UCSD-AML1 (cell line): Measurements from ENCODE around the gene SLC25A51.
"Not testable (repeated sequence)": the region's sequence is repeated elsewhere in the genome, so short reads cannot be mapped to it uniquely, and the experiment has no call there.

Experiments
- DNase-seq: peaks from one replicate; lab custom pipeline; 2025; ENCODE audit not compliant: unreplicated experiment; lab: John Stamatoyannopoulos, UW

Gene SLC25A51

DNA sequence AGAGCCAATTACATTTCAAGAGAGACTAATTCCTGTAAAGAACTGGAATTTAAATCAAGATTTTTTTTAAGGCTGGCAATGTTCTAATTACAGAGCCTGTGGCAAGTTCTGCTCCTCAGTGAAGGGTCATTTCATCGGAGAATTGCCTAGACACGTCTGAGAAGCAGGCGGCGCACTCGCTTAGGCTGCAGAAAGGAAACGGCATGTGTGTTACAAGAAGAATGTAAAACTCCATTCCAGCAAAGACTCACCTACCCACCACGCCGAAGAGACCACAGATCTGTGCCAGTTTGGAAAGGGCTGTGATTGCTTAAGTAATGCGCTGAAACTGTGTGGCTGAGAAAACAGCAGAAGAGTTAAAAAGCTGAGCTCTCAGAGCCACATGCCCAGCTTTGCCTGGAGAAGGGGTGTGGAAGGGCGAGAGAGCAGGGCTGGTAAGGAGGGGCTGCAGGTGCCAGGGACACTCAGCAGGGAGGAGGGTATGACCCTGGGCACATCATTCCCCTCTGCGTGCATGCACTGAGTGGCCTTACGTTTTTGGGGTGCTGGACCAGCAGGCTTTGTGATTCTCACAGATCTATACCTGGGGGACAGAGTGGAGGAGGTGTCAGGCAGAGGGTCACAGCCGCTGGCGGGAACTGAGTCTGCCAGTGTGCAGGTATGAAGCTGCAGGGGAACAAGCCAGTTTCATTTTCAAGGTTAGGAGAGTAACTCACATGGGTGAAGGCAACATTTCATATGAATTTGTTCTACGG lies 17.8 kb upstream of the SLC25A51 start:
- no peak for DNase-seq

DNA sequence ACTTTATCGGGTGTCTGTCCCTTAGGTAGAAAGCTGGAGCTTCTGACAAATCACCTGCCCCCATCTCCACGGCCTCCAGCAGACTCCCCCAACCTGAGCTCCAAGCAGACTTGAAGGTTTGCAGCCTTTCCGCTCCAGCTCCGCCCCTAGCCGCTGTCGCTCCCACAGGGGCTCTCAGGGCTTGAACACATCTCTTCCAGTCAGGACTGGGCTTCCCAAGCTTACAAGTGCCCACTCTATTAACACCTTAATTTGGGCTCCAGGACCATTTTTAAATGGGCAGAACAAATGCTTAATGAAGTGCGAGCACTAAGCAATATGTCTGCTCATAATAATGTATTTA lies 17.2 kb upstream of the SLC25A51 start:
- DNase-seq: no peak

DNA sequence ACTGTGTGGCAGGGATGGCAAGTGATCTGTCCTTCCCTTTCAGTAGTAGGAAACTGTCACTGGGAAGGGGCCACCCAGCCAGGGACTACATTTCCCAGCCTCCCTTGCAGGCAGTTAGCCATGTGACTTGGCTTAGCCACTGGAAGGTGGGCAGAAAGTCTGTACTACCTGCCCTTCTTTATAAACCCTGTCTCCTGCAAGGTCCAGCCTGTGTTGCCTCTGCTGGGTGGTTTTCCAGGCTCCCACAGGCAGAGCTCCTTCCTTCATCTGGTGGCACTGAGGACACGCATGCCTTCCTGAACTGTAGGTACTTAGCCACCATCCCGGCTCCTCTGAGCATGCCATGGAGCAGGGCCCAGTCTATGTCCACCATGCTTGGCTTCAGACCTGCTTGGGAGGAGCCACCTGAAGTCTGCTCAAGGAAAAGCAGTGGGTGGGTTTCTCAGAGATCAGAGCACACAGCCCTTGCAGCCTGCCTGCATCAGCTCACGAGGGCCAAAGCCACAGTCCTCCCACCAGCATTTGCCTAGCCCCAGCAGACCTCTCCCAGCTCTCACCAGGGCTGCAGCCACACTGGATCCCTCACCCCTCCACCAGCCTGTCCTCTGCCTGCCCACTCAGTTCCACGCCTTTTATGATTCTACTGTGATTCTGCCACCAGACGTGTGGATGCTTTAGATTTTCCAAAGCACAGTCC lies 16.7 kb upstream of the SLC25A51 start:
- no peak for DNase-seq

DNA sequence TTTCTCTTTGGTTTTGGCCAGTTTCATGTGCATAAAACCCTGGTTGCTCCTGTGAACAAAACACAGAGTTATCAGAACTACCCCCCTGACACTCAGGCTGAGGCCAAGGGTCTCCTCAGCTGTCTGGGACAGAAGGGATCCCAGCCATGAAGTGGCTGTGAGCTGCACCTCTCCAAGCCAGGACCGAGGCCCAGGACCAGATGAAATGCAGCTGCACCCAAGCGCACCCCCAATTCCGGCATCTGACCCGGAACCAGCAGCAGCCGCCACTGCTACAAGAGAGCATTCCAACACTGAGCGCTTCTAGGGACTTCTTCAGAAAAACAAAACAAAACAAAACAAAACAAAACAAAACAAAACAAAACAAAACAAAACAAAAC lies 16.0 kb upstream of the SLC25A51 start:
- no peak for DNase-seq

DNA sequence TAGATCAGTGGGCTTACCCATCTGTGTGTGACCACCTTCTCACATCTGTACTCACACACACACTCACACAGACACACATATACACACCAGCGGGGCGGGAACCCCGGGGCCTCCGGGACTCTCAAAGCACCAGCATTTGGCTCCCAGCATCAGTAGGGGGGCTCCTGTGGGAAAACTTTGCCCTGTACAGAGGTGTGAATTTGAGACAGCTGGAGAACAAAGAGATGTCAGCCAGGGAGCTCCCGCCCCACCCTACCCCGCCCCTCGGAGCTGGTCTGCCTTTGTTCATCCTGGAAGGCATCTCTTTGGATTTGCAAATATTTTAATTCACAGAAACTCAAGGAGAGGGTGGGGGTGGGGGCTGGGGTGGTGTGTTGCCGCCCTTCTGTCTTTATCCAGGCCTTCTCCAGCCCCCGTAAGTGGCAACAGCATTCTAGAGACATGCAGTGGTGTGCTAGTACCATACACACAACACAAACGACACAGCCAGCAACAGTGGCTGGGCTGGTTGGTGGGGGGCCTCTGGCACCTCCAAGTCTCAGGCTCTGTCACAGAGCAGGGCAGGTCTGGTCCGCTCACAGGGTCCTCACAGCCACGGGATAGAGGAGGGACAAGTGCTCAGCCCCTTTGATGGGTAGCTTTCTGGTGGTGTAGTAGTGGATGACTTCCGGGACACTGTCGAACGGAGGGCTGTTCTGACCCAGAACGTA lies 15.5 kb upstream of the SLC25A51 start:
- no peak for DNase-seq

DNA sequence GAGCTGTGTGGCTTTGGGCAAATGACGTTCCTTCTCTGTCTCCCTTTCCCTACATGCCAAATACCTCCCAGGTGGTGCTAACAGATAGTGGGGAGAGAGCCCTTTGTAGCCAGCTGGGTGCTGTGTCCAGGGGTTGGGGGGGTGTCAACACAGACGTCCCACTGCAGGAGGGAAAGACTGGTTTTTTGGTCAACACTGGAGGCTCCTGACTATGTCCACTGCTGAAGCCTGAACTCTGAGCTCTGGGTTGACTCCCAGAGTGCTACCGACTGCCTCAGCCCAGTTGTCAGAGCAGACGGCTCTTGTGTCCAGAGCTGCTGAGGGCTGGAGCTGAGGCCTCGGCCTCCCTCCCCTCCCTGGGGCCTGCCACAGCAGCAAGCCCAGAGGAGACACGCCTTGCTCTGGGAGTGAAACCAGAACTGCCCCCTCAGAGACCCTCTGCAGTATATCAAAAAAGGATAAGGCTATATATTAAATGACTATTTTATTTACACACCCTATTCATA lies 14.8 kb upstream of the SLC25A51 start:
- no peak for DNase-seq

DNA sequence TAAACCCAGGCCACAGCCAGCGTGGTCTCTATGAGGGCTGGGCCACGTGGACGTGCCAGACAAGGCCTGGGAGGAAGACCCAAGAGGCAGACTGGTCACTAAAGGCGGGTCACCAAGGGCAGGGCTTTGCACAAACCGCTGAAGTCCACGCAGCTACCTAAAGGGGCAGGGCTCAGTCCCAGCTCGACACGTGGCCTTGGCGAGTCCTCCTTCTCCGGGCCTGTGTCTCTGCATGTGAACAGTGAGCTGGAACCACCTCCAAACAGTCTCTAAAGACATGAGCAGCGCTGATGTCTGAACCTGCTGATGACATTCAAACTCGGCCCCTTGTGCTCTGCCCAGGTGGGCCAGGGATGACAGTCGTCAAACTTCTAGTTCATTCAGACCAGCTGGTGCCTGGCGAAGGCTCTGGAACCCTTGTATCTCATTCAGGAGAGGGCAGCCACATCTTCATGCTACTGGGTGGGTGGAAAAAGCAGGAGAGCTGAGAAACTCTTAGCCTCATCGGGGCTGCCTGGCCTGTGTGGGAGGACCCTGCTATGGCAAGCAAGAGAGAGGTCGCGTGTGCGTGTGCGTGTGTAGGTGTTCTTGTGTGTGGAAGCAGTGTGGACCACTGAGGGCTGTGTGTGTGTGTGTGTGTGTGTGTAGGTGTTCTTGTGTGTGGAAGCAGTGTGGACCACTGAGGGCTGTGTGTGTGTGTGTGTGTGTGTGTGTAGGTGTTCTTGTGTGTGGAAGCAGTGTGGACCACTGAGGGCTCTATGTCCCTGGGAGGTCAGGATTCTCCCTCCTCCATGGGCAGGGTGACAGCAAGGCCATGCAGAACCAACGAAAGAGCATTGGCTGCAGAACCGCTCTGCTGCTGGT lies 14.1 kb upstream of the SLC25A51 start:
- no peak for DNase-seq

DNA sequence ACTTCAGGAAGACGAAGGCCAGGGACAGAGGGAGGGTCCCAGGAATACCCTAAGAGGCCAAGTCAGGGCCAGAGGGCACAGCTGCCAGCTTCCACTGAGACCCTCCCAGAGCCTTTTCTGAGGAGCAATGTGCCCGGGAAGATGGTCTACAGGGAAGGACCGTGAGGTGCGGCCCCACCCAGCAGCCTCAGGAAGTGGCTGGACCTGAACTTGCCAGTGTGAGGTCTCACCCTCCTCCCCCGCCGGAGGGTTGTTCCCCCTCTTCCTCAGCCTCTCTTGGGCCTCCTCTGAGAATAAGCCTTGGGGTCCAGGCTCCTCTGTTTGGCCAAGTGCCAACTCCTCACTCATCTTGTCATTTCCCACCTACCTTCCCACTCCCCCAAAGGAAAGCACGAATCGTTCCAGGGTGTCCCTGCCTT lies 13.4 kb upstream of the SLC25A51 start:
- no peak for DNase-seq

DNA sequence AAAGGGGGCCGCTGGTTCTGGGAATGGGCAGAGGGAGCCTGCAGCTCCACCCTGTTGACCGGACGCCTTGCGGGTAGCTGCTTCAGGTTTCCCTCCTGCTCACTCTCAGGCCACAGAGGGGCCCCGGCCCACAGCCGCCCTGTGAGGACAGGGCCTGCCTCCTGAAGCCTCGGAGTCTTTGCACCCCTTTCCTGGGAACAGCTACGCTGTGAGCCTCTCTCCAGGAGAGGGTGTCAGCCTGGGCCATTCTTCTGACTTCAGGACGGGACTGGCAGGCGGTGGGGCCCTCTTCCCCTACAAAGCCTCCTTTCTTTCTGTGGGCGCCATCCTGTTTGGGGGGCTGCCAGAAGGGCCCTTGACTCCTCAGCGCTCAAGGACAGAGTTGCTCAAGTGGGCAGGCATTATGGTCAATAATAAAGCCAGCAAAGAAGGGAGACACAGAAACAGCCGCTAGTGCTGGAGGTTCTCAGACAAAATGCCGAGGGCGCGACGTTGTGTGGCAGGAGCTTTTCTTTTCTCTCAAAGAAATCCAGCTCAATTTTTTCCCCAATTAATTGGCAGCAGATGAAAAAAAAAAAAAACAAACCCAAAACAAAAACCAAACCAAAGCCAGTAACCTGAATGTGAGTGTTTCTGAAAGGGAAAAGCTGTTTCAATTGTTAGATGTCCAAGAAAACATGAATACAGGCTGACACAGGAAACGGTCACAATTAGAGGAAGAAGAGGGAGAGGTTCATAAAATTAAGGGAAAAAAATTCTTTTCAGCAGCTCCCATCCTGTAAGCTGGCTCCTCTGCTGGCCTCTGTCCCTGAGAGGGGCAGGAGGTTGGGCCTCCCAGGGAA lies 12.8 kb upstream of the SLC25A51 start:
- DNase-seq: no peak

DNA sequence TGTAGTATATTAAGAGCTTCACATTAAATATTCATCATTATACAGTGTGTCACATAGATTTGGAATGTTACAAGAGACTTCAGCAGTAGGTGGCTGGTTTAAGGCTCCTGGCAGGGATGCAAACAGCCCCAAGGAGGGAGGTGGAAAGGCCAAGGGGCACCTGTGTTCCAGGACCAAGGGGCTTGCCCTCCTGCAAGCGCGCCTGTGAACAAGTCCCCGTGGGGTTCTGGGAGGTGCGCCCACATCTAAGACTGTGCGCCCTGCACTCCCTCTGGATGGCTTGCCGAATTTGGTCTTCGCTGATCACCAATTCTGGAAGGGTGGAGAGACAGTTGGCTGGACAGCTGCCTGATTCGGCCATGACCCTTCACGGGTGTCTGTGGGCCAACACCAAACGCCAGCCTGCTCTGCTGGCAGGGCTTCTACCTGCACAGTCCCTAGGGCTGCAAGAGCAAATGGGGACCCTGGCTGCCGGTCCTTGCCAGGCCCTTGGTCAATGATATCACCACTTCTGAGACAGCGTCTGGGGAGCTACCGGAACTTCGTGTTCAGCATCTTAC lies 12.1 kb upstream of the SLC25A51 start:
- DNase-seq: no peak

DNA sequence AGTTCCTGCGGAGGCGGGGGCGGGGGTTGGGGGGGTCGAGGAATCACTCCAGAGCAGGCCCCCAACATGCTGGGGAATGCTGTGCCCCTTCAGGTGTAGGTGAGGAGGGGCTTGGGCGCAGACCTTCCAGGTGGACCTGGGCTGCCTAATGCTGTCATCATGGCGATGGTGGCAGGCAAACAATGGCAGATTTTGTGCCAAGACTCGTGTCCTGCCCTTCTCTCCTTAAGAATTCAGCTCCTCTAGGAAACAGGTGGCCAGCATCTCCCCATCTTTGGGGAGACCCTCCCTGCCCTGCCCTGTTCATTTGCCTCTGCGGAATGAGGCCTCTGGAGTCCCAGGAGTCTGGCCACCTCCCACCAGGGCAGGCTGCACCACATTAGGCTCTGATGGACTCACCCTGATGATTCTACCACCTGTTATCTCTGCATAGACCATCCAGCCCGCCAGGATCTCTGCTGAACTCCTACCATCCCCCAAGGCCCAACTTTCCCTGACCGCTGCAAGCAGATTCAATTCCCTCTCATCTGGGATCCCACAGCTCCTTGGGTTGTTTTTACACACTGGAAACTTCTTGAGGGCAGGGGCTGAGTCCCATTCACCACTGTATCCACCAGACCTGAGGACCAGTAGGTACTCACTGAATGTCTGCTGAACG lies 10.9 kb upstream of the SLC25A51 start:
- DNase-seq: no peak

DNA sequence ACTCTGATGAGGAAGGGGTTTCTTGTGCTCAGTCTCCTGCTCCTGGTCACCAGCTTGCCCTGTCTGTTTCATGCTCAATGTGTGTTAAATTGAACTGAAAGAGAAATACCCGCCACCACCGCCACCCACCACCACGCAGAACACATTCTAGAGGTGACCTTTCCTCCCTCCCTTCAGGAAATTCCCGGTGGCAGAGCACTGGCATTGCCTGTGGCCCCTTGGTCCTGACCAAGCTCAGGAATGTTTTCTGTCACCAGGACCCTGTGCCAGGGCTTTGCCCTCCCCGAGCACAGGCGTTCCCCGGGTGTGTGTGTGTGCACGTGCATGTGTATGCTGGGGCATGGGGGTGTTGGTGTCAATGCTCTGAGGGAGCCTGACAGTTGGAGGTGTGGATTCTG lies 10.2 kb upstream of the SLC25A51 start:
- DNase-seq: no peak

DNA sequence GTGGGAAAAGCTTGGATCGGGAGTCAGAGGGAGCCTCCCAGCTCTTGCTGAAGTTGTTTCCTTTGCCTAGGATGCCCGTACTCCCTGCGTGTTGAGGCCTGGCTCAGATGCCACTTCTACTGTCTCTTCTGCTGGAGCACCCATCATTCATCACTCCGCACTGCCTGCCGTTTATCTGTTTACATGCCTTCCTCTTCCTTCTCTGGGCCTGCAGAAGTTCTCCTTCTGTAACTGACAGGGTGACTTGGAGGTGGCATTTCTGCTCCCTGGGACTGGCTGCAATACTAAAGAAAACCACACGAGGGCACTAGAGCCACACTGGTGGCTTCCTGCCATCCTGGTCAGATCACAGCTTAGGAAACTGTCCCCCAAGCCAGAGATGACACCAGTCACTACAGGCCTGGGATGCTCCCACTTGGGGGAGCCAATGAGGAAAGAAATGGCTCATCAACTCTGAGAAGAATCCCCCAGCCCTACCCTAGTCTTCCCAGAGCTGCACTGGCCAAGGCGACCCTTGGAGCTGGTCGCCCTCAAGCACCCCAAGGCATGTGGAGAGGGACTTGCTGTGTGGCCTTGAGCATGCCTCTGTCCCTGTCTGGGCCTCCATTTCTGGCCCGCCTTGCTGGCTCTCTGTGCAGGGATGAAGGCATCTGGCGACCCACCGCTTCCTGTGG lies 9.7 kb upstream of the SLC25A51 start:
- peak; percentile 89 for DNase-seq

DNA sequence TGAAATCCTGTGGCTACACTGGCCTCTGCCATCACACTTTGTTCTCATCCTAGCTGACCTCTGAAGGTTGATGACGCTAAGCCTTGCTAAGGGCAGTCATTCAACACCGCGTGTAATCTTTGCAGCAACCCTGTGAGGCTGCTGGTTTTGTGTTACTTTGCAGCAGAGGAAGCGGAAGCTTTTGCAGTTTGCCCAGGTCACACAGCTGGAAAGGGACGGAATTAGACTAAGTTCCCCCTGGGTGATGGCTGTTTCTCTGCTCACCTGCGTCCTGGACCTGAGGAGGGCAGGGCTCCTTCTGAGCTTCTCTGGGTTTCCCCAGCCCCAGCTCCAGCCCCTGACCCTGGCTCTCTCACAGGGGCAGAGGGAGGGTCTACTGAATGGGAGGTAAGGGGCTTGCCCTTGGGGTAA lies 7.3 kb upstream of the SLC25A51 start:
- no peak for DNase-seq

DNA sequence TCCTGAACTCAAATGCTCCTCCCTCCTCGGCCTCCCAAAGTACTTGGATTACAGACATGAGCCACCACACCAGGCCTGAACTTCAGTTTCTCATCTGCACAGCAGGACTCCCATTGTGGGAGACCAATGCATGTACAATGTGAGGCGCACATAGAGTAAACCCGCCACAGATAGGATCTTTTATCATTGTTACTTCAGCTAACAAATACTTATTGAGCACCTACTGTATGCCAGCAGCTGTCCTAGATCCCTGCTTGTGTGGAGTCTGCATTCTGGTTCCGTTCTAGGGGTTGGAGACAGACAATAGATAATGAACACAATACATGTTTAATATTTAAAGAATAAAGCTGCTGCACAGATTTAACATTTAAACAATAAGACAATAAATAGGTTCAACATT lies 6.3 kb upstream of the SLC25A51 start:
- no peak for DNase-seq

DNA sequence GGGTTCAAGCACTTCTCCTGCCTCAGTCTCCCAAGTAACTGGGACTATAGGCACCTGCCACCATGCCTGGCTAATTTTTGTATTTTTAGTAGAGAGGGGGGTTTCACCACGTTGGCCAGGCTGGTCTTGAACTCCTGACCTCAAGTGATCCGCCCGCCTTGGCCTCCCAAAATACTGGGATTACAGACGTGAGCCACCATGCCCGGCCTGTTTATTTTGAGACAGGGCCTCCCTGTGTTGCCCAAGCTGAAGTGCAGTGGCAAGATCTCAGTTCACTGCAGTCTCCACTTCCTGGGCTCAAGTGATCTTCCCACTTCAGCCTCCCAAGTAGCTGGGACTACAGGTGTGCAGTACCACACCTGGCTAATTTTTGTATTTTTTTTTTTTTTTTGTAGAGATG lies 5.9 kb upstream of the SLC25A51 start:
- not testable (repeated sequence) for DNase-seq

DNA sequence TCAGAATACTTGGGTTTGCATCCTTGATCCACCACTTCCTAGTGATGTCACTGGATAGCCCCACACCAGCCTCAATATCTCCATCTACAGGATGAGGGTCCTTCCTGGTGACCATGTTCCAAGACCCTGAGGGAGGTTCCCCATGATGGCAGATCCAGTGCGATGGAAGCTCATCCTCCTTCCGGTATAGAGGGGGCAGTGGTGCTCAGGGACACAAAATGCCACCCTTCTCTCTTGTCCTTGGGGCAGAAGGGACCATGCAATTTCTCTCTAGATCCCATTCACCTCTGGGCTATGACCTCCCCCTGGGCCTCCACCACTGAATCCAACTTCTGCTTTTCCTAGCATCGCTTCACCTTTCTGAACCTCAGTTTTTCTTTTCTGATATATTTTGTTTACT lies 5.4 kb upstream of the SLC25A51 start:
- no peak for DNase-seq

DNA sequence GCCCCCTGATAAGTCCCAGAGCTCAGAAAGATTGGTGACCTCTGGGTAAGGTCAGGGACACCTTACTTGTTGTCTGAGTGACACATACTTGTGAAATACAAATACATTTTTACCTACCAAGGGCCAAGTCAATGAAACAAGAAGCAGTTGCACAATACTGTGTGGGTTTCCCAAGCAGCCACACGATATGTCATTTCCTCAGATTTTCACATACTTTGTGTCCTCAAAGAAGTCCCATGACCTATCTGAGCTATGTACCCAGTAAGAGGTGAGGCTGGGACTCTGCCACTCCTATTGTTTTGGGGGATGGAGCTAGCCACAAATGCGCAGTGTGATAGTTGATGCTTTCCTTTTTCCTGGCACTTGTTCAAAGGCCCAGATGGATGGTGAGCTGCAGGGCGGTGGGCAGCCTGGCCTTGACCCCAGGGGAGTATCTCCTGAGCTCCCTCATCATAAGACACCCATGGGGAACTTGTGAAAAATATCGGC lies 4.8 kb upstream of the SLC25A51 start:
- DNase-seq: no peak

DNA sequence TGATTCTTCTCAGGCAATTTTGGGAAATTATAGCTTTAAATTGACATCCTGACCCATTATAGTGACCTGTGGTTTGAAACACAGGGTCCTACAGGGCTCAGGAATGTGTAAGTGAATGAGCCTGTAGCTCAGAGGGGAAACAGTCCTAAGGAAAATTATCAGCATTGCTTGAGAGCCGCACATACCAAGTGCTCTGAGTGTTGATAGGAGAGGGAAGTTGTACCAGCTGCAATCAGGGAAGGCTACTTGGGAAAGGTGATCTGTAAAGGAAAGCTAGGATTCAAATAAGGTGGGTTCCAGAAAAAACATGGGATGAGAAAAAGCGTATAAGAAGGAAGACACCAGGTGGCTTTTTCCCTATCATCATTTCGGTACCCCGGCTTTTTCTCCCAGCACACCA lies 4.4 kb upstream of the SLC25A51 start:
- DNase-seq: no peak
